HG02943 (cell line): ENCODE data around the gene LGALS3BP.
"Not testable (repeated sequence)": the region's sequence is repeated elsewhere in the genome, so short reads cannot be mapped to it uniquely, and the experiment has no call there.

Experiments
- ATAC-seq: cut with Tn5 transposase; IDR thresholded peaks from one replicate; pipeline ENCODE4 v1.9.1; 2021; ENCODE audit warnings: mild to moderate bottlenecking, low read depth, moderate library complexity; ENCODE audit not compliant: unreplicated experiment

The LGALS3BP gene

GRCh38 chr17:78979780-78980623 lies at the start of gene LGALS3BP:
TSS of gene LGALS3BP (minus strand) at chr17:78979923. CDS start at chr17:78977191, 2,732 bp downstream.
- no peak for ATAC-seq

GRCh38 chr17:79028496-79029326 lies 49.0 kb upstream of the LGALS3BP start:
- ATAC-seq, result no peak

- ATAC-seq, result no peak
Measured at GRCh38 chr17:79027925-79028491, 48.3 kb upstream of the LGALS3BP start.

- no peak for ATAC-seq
Measured at GRCh38 chr17:79027274-79027924, 47.7 kb upstream of the LGALS3BP start.

GRCh38 chr17:79026376-79027273 lies 46.9 kb upstream of the LGALS3BP start:
- no peak for ATAC-seq

GRCh38 chr17:79024901-79025737 lies 45.4 kb upstream of the LGALS3BP start:
- no peak for ATAC-seq

GRCh38 chr17:79023886-79024771 lies 44.4 kb upstream of the LGALS3BP start, which contains the start of gene C1QTNF1:
TSS of gene C1QTNF1 (plus strand) at chr17:79024169. CDS start at chr17:79043969, 19,800 bp downstream.
- no peak for ATAC-seq

GRCh38 chr17:79023180-79023705 lies 43.5 kb upstream of the LGALS3BP start:
- ATAC-seq, result no peak

- ATAC-seq, result no peak
Measured at GRCh38 chr17:79022507-79022991, 42.8 kb upstream of the LGALS3BP start.

- not testable (repeated sequence) for ATAC-seq
Measured at GRCh38 chr17:79021929-79022328, 42.2 kb upstream of the LGALS3BP start.

- ATAC-seq, result no peak
Measured at GRCh38 chr17:79020631-79021301, 41.0 kb upstream of the LGALS3BP start.

GRCh38 chr17:79019632-79020584 lies 40.2 kb upstream of the LGALS3BP start:
- ATAC-seq, result no peak

GRCh38 chr17:79019261-79019631 lies 39.5 kb upstream of the LGALS3BP start:
- no peak for ATAC-seq

- no peak for ATAC-seq
Measured at GRCh38 chr17:79018370-79018695, 38.6 kb upstream of the LGALS3BP start.

GRCh38 chr17:79017546-79018369 lies 38.0 kb upstream of the LGALS3BP start:
- ATAC-seq, result no peak
